Esophagus squamous epithelium (tissue), 4 donors: ENCODE data around the gene CDK5RAP1.
A peak's percentile ranks its signal among the peaks of the same experiment; 100 is the strongest.

Experiments
- POLR2A ChIP-seq, 4 donors: fragments of 450-650 bp; IDR thresholded peaks; one replicate each; pipeline ENCODE4 v1.6.1; 2017; ENCODE audit warnings: antibody characterized with exemption in 4 of 4, mild to moderate bottlenecking in 4 of 4, moderate library complexity in 3 of 4
- TF ChIP-seq, protein P1 (sequence below), 6 experiments: fragments of 450-650 bp in 4 of 6; fragments of 200-600 bp in 2 of 6; sonication (generic) in 2 of 6; IDR thresholded peaks; one replicate each; pipeline ENCODE4 v1.5.1; 2016 to 2019; ENCODE audit warnings: antibody characterized with exemption in 6 of 6, mild to moderate bottlenecking in 4 of 6, moderate library complexity in 4 of 6

- TF ChIP-seq, protein P1, sequence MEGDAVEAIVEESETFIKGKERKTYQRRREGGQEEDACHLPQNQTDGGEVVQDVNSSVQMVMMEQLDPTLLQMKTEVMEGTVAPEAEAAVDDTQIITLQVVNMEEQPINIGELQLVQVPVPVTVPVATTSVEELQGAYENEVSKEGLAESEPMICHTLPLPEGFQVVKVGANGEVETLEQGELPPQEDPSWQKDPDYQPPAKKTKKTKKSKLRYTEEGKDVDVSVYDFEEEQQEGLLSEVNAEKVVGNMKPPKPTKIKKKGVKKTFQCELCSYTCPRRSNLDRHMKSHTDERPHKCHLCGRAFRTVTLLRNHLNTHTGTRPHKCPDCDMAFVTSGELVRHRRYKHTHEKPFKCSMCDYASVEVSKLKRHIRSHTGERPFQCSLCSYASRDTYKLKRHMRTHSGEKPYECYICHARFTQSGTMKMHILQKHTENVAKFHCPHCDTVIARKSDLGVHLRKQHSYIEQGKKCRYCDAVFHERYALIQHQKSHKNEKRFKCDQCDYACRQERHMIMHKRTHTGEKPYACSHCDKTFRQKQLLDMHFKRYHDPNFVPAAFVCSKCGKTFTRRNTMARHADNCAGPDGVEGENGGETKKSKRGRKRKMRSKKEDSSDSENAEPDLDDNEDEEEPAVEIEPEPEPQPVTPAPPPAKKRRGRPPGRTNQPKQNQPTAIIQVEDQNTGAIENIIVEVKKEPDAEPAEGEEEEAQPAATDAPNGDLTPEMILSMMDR (IDR thresholded peaks at IDR 0.05): peak in 1 of 6 experiments; percentile 30
- peak in 2 of 4 donors; percentile 7 to 34 for TF ChIP-seq POLR2A (IDR thresholded peaks at IDR 0.05)
These were observed at the start of gene CDK5RAP1 for GRCh38 chr20:33401184-33401920.
